Tibial nerve (tissue), 4 donors: ENCODE results near the gene FGGY.

ENCODE experiments used
- CTCF ChIP-seq, 5 experiments: fragments of 200-600 bp in 3 of 5; fragments of 450-650 bp in 2 of 5; sonication (generic) in 3 of 5; IDR thresholded peaks; one replicate each; pipeline ENCODE4 v1.5.1; 2016 to 2019; ENCODE audit warnings: antibody characterized with exemption in 5 of 5, mild to moderate bottlenecking in 3 of 5, moderate library complexity in 2 of 5
- EP300 ChIP-seq, 2 donors: sonication (generic); formaldehyde crosslinking; IDR thresholded peaks; one replicate each; pipeline ENCODE4 v1.6.1; 2017; ENCODE audit warnings: antibody characterized with exemption in 2 of 2, mild to moderate bottlenecking in 1 of 2
- POLR2A ChIP-seq, 2 donors: fragments of 450-650 bp; IDR thresholded peaks; one replicate each; pipeline ENCODE4 v1.6.1; 2017; ENCODE audit warnings: antibody characterized with exemption in 2 of 2, mild to moderate bottlenecking in 2 of 2, moderate library complexity in 2 of 2

GRCh38 chr1:59765011-59765730, 468.3 kb downstream of the FGGY start:
- TF ChIP-seq CTCF (IDR thresholded peaks at IDR 0.05) (no peak), POLR2A (IDR thresholded peaks at IDR 0.05) (no peak), EP300 (IDR thresholded peaks at IDR 0.05) (no peak)
